H1 (cell line): ENCODE results near the gene LILRB1. TPM values are rescaled to one million over a fixed set of nuclear protein-coding genes. Genes with fewer than 3 reads are reported as not detected.
"Not testable (repeated sequence)": the region's sequence is repeated elsewhere in the genome, so short reads cannot be mapped to it uniquely, and the experiment has no call there.

Source experiments
- CTCF ChIA-PET: fragments of 300-600 bp; sonication (Branson Sonifier 250); formaldehyde crosslinking; loops from one replicate; lab custom pipeline; 2021; ENCODE audit not compliant: partially characterized antibody; lab: Charles Lee
- POLR2A ChIA-PET: fragments of 300-600 bp; sonication (Branson Sonifier 250); formaldehyde crosslinking; loops from one replicate; lab custom pipeline; 2021; ENCODE audit warnings: inconsistent platforms; ENCODE audit not compliant: partially characterized antibody; lab: Charles Lee
- DNase-seq, 2 experiments: peaks; one replicate each; pipeline versions ENCODE4 v3.0.0 to v3.0.0-alpha.2; 2010 to 2022; ENCODE audit warnings: low spot score in 2 of 2, low read depth in 1 of 2, mixed read lengths in 1 of 2
- FAIRE-seq: peaks from 2 replicates; lab custom pipeline; 2011; peaks lifted over from hg19 to GRCh38; lab: Jason Lieb, UNC
- H2AFZ ChIP-seq: 2 replicates; pipeline ENCODE4 v1.8.1; 2012; ENCODE audit warnings: low read length, inconsistent platforms
- H2AK5ac ChIP-seq: 2 replicates; pipeline ENCODE4 v1.6.1; 2013; ENCODE audit warnings: low read depth, low read length
- H2BK120ac ChIP-seq: replicated peaks from 2 replicates; pipeline ENCODE3; 2013; ENCODE audit warnings: low read depth, low read length, inconsistent platforms
- H2BK12ac ChIP-seq: 2 replicates; pipeline ENCODE4 v1.6.1; 2013; ENCODE audit warnings: low read depth, low read length
- H2BK15ac ChIP-seq: 2 replicates; pipeline ENCODE4 v1.6.1; 2013; ENCODE audit warnings: low read length
- H2BK20ac ChIP-seq: 2 replicates; pipeline ENCODE4 v1.6.1; 2013; ENCODE audit warnings: low read length
- H2BK5ac ChIP-seq: 2 replicates; pipeline ENCODE4 v1.6.1; 2013; ENCODE audit warnings: low read depth, low read length
- H3K14ac ChIP-seq: 2 replicates; pipeline ENCODE4 v1.6.1; 2013; ENCODE audit warnings: inconsistent platforms; ENCODE audit not compliant: insufficient read length
- H3K18ac ChIP-seq: 2 replicates; pipeline ENCODE4 v1.6.1; 2013; ENCODE audit warnings: low read length; ENCODE audit errors: extremely low read depth
- H3K23ac ChIP-seq: 2 replicates; pipeline ENCODE4 v1.6.1; 2013; ENCODE audit warnings: inconsistent platforms; ENCODE audit not compliant: insufficient read length
- H3K23me2 ChIP-seq: 2 replicates; pipeline ENCODE4 v1.6.1; 2013; ENCODE audit warnings: low read depth, low read length
- H3K27ac ChIP-seq: 2 replicates; pipeline ENCODE4 v1.6.1; 2011; ENCODE audit warnings: low read depth, low read length, inconsistent platforms
- H3K27me3 ChIP-seq, 4 experiments: replicated peaks in 1 of 4; 1 replicate in 1 of 4; 2 replicates in 3 of 4; pipeline versions ENCODE4 v1.6.1 to v1.8.1; 2011 to 2013; ENCODE audit warnings: low read length in 3 of 4, mild to moderate bottlenecking in 3 of 4, inconsistent platforms in 2 of 4, mixed read lengths in 2 of 4, moderate library complexity in 1 of 4; ENCODE audit not compliant: control insufficient read depth in 3 of 4, insufficient read depth in 3 of 4; ENCODE audit errors: extremely low read depth in 1 of 4
- H3K36me3 ChIP-seq, 4 experiments: 2 replicates each; pipeline versions ENCODE4 v1.6.1 to v1.8.1; 2011 to 2013; ENCODE audit warnings: mild to moderate bottlenecking in 4 of 4, low read length in 3 of 4, moderate library complexity in 2 of 4, control low read depth in 1 of 4, inconsistent platforms in 1 of 4; ENCODE audit not compliant: insufficient read depth in 4 of 4, control insufficient read depth in 2 of 4
- H3K4ac ChIP-seq: replicated peaks from 2 replicates; pipeline ENCODE3; 2013; ENCODE audit warnings: low read length, low read depth, mixed read lengths, inconsistent platforms; ENCODE audit not compliant: insufficient read length
- H3K4me1 ChIP-seq, 4 experiments: replicated peaks in 1 of 4; 1 replicate in 1 of 4; 2 replicates in 3 of 4; pipeline versions ENCODE4 v1.6.1 to v1.8.1; 2011 to 2013; ENCODE audit warnings: low read length in 3 of 4, inconsistent platforms in 2 of 4, mixed read lengths in 1 of 4; ENCODE audit not compliant: insufficient read depth in 4 of 4, control insufficient read depth in 3 of 4
- H3K4me2 ChIP-seq, 2 experiments: 2 replicates each; pipeline versions ENCODE4 v1.6.1 to v1.8.1; 2011 to 2013; ENCODE audit warnings: low read depth in 2 of 2, low read length in 2 of 2, control low read depth in 1 of 2, inconsistent platforms in 1 of 2, mild to moderate bottlenecking in 1 of 2; ENCODE audit not compliant: insufficient read depth in 1 of 2
- H3K4me3 ChIP-seq, 4 experiments: fragments of 200-600, 300-600 bp in 1 of 4; sonication (generic), shearing (Covaris generic), sonication (Bioruptor Twin) in 1 of 4; 2 replicates each; pipeline versions ENCODE4 v1.5.1 to v1.8.1; 2011 to 2016; ENCODE audit warnings: low read length in 4 of 4, low read depth in 3 of 4, control low read depth in 2 of 4, inconsistent platforms in 2 of 4, mild to moderate bottlenecking in 2 of 4, mixed read lengths in 1 of 4, moderate library complexity in 1 of 4; ENCODE audit not compliant: insufficient read depth in 2 of 4; ENCODE audit errors: extremely low read depth in 1 of 4
- H3K56ac ChIP-seq: replicated peaks from 2 replicates; pipeline ENCODE3; 2013; ENCODE audit warnings: low read depth, mild to moderate bottlenecking, mixed read lengths, low read length, inconsistent platforms; ENCODE audit not compliant: insufficient read length
- H3K79me1 ChIP-seq: 2 replicates; pipeline ENCODE4 v1.6.1; 2013; ENCODE audit warnings: low read depth, low read length, control low read depth
- H3K79me2 ChIP-seq, 2 experiments: 2 replicates each; pipeline versions ENCODE4 v1.6.1 to v1.8.1; 2012 to 2013; ENCODE audit warnings: low read length in 2 of 2, mild to moderate bottlenecking in 2 of 2, inconsistent platforms in 1 of 2; ENCODE audit not compliant: insufficient read depth in 2 of 2, control insufficient read depth in 1 of 2
- H3K9ac ChIP-seq, 4 experiments: replicated peaks in 1 of 4; 1 replicate in 1 of 4; 2 replicates in 3 of 4; pipeline versions ENCODE4 v1.6.1 to v1.8.1; 2011 to 2013; ENCODE audit warnings: low read depth in 3 of 4, low read length in 3 of 4, control low read depth in 2 of 4, mild to moderate bottlenecking in 2 of 4, moderate library complexity in 2 of 4, inconsistent platforms in 1 of 4; ENCODE audit errors: extremely low read depth in 1 of 4
- H3K9me3 ChIP-seq, 2 experiments: 2 replicates each; pipeline versions ENCODE4 v1.6.1 to v1.8.1; 2012 to 2013; ENCODE audit warnings: mild to moderate bottlenecking in 2 of 2, moderate library complexity in 2 of 2, control low read depth in 1 of 2, inconsistent platforms in 1 of 2, low read depth in 1 of 2, low read length in 1 of 2, mixed read lengths in 1 of 2; ENCODE audit not compliant: insufficient read depth in 2 of 2
- H4K20me1 ChIP-seq, 2 experiments: replicated peaks in 1 of 2; 2 replicates each; pipeline versions ENCODE3 to v1.8.1; 2011 to 2013; ENCODE audit warnings: inconsistent platforms in 2 of 2, low read length in 2 of 2, mild to moderate bottlenecking in 1 of 2; ENCODE audit not compliant: insufficient read depth in 2 of 2, control insufficient read depth in 1 of 2
- H4K5ac ChIP-seq: 2 replicates; pipeline ENCODE4 v1.6.1; 2013; ENCODE audit warnings: low read length, low read depth, mixed read lengths, inconsistent platforms; ENCODE audit not compliant: insufficient read length
- H4K8ac ChIP-seq: 2 replicates; pipeline ENCODE4 v1.8.0; 2013; ENCODE audit warnings: mild to moderate bottlenecking, moderate library complexity, low read length, inconsistent platforms; ENCODE audit not compliant: insufficient read depth; ENCODE audit errors: extremely low read depth
- H4K91ac ChIP-seq: replicated peaks from 2 replicates; pipeline ENCODE3; 2013; ENCODE audit warnings: low read length, mixed read lengths, inconsistent platforms; ENCODE audit not compliant: insufficient read length
- WGBS, 2 experiments: shearing (Covaris generic) in 1 of 2; methylation state at CpG; one replicate each; pipeline versions ENCODE4 v1.1.6 to v1.1.7; 2013 to 2015; ENCODE audit warnings: low lambda C conversion rate in 2 of 2, mixed read lengths in 2 of 2, inconsistent platforms in 1 of 2, low coverage in 1 of 2, missing lambda C conversion rate in 1 of 2; ENCODE audit not compliant: insufficient replicate concordance in 2 of 2, insufficient coverage in 1 of 2, insufficient read length in 1 of 2; ENCODE audit errors: extremely low coverage in 1 of 2, missing lambda C conversion rate in 1 of 2; 5-methylcytosine and 5-hydroxymethylcytosine counted together
- polyA plus RNA-seq, 7 experiments: library from polyadenylated mRNA; depleted of rRNA in 3 of 7; stranded (reverse) in 5 of 7; unstranded in 2 of 7; fragments of >200 nt in 5 of 7; fragments of 200-250 nt in 2 of 7; gene quantifications; 1 replicate in 5 of 7; 2 replicates in 1 of 7; 4 replicates in 1 of 7; pipeline versions ENCODE4 v1.2.1 to v1.2.3, GENCODE V29; 2011 to 2013; ENCODE audit warnings: missing spikeins in 2 of 7, mixed read lengths in 2 of 7
- total RNA-seq: library from RNA; stranded (reverse); fragmentation: NEBNext Ultra II Directional; extraction: Animal tissue kit (Norgen Biotek cat#: 25700); gene quantifications from 2 replicates; pipeline ENCODE4 v1.2.1, GENCODE V29; 2021

Gene LILRB1
- total and polyA plus RNA-seq, 2 of the 8 experiments (the other 6 are each of a cell fraction or from before 2014, with no cell fraction given), result not detected

DNA sequence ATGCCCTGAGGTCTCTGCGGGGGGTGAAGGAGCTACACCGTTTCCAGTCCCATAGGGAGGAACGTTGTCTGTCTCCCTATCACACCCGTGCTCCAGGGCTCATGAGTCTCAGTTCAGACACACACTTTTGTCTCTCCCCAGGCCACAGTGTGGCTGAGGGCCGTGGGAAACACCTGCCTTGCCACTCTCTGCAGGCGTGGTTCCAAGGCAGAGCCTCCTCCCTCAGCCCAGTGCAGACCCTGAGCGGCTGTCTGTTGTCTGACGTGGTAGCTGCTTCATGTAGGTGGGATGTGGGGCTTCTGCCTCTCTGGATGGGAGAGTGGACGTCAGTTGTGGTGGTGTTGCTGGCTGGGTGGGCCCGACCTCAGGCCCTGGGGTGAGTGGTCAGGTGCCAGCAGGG, 6.0 kb upstream of the LILRB1 start:
- H2BK12ac ChIP-seq, H3K4me3 ChIP-seq, H3K27ac ChIP-seq, CTCF ChIA-PET, POLR2A ChIA-PET, H3K4me2 ChIP-seq, DNase-seq, H3K4ac ChIP-seq, H3K56ac ChIP-seq, H4K8ac ChIP-seq, H3K27me3 ChIP-seq, H2BK20ac ChIP-seq, H3K23ac ChIP-seq, H4K5ac ChIP-seq, H3K4me1 ChIP-seq, H2AK5ac ChIP-seq, H3K18ac ChIP-seq, H4K91ac ChIP-seq, H2AFZ ChIP-seq, FAIRE-seq, H3K79me2 ChIP-seq, H4K20me1 ChIP-seq, H3K23me2 ChIP-seq, H2BK15ac ChIP-seq, H3K79me1 ChIP-seq, H3K14ac ChIP-seq, H3K36me3 ChIP-seq, H2BK5ac ChIP-seq, H3K9ac ChIP-seq, H2BK120ac ChIP-seq: not testable (repeated sequence)
- 86% methylated on average over 9 of the region's 10 CpGs; no CpG with 5 or more reads in 1 of the 2 experiments for WGBS, 2 experiments
- peaks cover 48 to 63% of the 10 kb centered on the region in 2 experiments for H3K9me3 ChIP-seq
